ENCODE measurements around the gene CIRBP. TPM values are rescaled to one million over a fixed set of nuclear protein-coding genes. Genes with fewer than 3 reads are reported as not detected.

Gene CIRBP
- total RNA-seq, 1 experiment from 2014 or later = 263 TPM

- H3K56ac ChIP-seq (ENCODE audit: insufficient read length, low read depth, low read length) = no peak overlapping the region
- no peaks in the 10 kb centered on the region for H3K4me1 ChIP-seq (ENCODE audit: insufficient read depth, low read length)
- no peak for DNase-seq
- H2BK20ac ChIP-seq (ENCODE audit: low read depth, low read length, poor library complexity, severe bottlenecking) = no peak overlapping the region
- no peak overlapping the region for H3K9ac ChIP-seq (ENCODE audit: extremely low read depth, insufficient read length, low read length)
- WGBS (ENCODE audit: extremely low coverage, insufficient read length, low lambda C conversion rate) = no CpG with 5 or more reads among the region's 10 CpGs
- H3K79me1 ChIP-seq (ENCODE audit: insufficient read depth, low read depth, low read length, poor library complexity, severe bottlenecking) = peaks cover under 1% of the 10 kb centered on the region
- H2AFZ ChIP-seq (ENCODE audit: low read length) = no peak overlapping the region
- H4K91ac ChIP-seq (ENCODE audit: insufficient read length, low read depth, low read length) = no peak overlapping the region
- Mint-ChIP-seq H3K27ac (peak overlapping the region in 1 of 3 experiments; percentile 81; a peak in 2 of 7 replicates), H3K4me3 (peak overlapping the region; percentile 71 to 87), H3K36me3 (ENCODE audit: insufficient read depth in 1 of 3, low read depth in 3 of 3) (peaks cover 22 to 64% (median 41%) of the 10 kb centered on the region in 3 experiments), H3K27me3 (ENCODE audit: low read depth) (no peaks in the 10 kb centered on the region; the same call in 1 of the 2 replicates), H3K4me1 (peaks cover 24 to 30% of the 10 kb centered on the region in 2 experiments), H3K9me3 (no peaks in the 10 kb centered on the region)
- H3K23me2 ChIP-seq (ENCODE audit: insufficient read length, low read depth, low read length, poor library complexity, severe bottlenecking) = peaks cover 9% of the 10 kb centered on the region
- no peaks in the 10 kb centered on the region for H4K20me1 ChIP-seq (ENCODE audit: control insufficient read depth, insufficient read depth, insufficient read length)
- H3K4me2 ChIP-seq (ENCODE audit: insufficient read depth, insufficient read length, low read length) = peak overlapping the region; percentile 67
- no peak overlapping the region for H3K23ac ChIP-seq (ENCODE audit: insufficient read length, low read depth, low read length)
- no peak overlapping the region for H3K27ac ChIP-seq (ENCODE audit: insufficient read length, low read depth, low read length)
- no peaks in the 10 kb centered on the region for H3K9me3 ChIP-seq (ENCODE audit: control insufficient read depth, low read depth, low read length)
- no peak overlapping the region for H3K4ac ChIP-seq (ENCODE audit: low read depth, low read length)
- H3T11ph ChIP-seq (ENCODE audit: low read length) = no peak overlapping the region
- H3K18ac ChIP-seq (ENCODE audit: insufficient read length, low read depth, low read length) = no peak overlapping the region
- no peak for TF ChIP-seq CTCF (conservative IDR thresholded peaks at IDR 0.05)
- no peak overlapping the region for H2AK5ac ChIP-seq (ENCODE audit: insufficient read length, low read length)
- no peak overlapping the region for H2BK5ac ChIP-seq (ENCODE audit: insufficient read length, low read length)
- H2BK120ac ChIP-seq (ENCODE audit: low read depth, low read length, poor library complexity, severe bottlenecking) = no peak overlapping the region
- no peak overlapping the region for H2BK12ac ChIP-seq (ENCODE audit: insufficient read length, low read depth, low read length)
- H3K14ac ChIP-seq (ENCODE audit: insufficient read depth, low read length) = no peak overlapping the region
- no peak overlapping the region for H4K5ac ChIP-seq (ENCODE audit: insufficient read length, low read depth, low read length)
- no peak overlapping the region for H2BK15ac ChIP-seq (ENCODE audit: low read depth, low read length)
- H4K8ac ChIP-seq (replicated peaks; ENCODE audit: insufficient read length, low read depth, low read length) = no peak overlapping the region
- no peaks in the 10 kb centered on the region for H3K27me3 ChIP-seq (ENCODE audit: insufficient read depth, low read length)
- H3K79me2 ChIP-seq (ENCODE audit: insufficient read depth, low read length) = no peaks in the 10 kb centered on the region
These were observed 7.5 kb downstream of the CIRBP start for GRCh38 chr19:1276628-1277022.
